22Rv1 (cell line): Measurements from ENCODE around the gene CDK5R2.

ENCODE experiments used
- H3K27ac ChIP-seq: fragments of 450-650 bp; 2 replicates; pipeline ENCODE4 v1.5.1; 2017
- ZFX ChIP-seq: fragments of 450-650 bp; IDR thresholded peaks from 2 replicates; pipeline ENCODE4 v1.6.1; 2017; ENCODE audit warnings: antibody characterized with exemption, borderline replicate concordance
- TF ChIP-seq, protein P1 (sequence below): fragments of 450-650 bp; IDR thresholded peaks from 2 replicates; pipeline ENCODE4 v1.5.1; 2017; ENCODE audit warnings: mild to moderate bottlenecking

CDK5R2 gene

DNA sequence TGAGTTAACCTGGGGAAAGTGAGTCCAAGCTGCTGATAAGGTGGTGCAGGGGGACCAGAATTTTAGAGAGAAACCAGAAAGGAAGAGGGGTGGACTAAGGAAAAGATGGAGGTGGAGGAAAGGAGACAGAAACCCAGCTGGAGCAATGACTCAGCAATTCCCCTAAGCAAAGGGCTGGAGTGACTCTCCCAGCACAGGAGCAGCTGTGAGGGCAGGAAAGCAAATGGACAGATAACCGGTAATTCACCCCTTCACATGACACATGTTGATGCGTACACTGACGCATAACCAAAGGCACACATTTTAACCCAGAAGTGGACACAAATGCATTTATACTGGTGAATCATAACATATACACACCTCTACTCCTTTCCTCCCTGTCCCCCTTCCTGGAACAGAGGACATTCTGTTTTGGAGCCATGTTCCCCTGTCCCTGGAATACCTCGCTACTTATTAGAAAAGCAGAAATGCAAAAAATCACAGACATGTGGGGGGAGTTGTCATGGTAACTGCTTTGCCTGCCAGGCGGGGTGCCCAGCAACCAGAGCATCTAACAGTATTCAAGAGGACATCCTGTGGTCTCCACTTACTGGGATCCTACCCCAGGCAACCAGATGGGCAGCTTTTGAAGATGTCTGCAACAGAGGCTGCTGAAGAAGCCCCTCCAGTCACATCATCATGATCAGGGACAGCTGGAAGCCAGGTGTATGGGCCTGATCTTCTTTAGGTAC lies 4.7 kb downstream of the CDK5R2 start:
- H3K27ac ChIP-seq, result peak overlapping the region; percentile 89
- TF ChIP-seq ZFX, result no peak
- TF ChIP-seq, protein P1, sequence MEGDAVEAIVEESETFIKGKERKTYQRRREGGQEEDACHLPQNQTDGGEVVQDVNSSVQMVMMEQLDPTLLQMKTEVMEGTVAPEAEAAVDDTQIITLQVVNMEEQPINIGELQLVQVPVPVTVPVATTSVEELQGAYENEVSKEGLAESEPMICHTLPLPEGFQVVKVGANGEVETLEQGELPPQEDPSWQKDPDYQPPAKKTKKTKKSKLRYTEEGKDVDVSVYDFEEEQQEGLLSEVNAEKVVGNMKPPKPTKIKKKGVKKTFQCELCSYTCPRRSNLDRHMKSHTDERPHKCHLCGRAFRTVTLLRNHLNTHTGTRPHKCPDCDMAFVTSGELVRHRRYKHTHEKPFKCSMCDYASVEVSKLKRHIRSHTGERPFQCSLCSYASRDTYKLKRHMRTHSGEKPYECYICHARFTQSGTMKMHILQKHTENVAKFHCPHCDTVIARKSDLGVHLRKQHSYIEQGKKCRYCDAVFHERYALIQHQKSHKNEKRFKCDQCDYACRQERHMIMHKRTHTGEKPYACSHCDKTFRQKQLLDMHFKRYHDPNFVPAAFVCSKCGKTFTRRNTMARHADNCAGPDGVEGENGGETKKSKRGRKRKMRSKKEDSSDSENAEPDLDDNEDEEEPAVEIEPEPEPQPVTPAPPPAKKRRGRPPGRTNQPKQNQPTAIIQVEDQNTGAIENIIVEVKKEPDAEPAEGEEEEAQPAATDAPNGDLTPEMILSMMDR, result no peak

DNA sequence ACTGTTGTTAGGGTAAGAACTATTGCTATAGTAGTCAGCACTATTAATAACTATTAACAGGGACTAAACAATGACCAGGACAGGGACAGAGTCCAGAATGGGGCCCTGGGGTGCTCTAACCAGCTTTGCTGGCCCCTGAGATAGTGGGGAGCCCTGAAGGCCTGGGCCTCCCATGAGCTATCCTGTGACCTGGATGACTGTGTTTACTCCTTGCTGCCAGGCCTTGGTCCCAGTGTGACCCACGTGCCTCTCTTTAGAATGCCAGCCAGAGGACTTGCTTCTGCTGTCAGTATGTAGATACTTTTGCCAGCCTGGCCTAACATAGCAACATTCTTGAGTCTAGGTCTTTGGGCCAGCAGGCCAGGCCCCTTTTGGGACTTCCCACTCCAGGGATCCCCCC lies 11.4 kb downstream of the CDK5R2 start:
- TF ChIP-seq, protein P1, result no peak
- no peak for TF ChIP-seq ZFX
- no peak overlapping the region for H3K27ac ChIP-seq

- H3K27ac ChIP-seq, result peak overlapping the region; percentile 34; the same call in 1 of the 2 replicates
- TF ChIP-seq, protein P1, result 0 out of 2 replicates have a peak, but pooled peaks have one; percentile 18
- TF ChIP-seq ZFX, result no peak
These were observed 15.8 kb downstream of the CDK5R2 start for GRCh38 chr2:218975060-218975777.

GRCh38 chr2:218979846-218980734 lies 20.6 kb downstream of the CDK5R2 start:
- H3K27ac ChIP-seq, result no peak overlapping the region
- TF ChIP-seq, protein P1, result peak; percentile 98
- no peak for TF ChIP-seq ZFX

GRCh38 chr2:218980735-218981389 lies 21.4 kb downstream of the CDK5R2 start:
- no peak overlapping the region for H3K27ac ChIP-seq
- TF ChIP-seq ZFX, result no peak
- TF ChIP-seq, protein P1, result peak; percentile 7

GRCh38 chr2:218981390-218981880 lies 22.0 kb downstream of the CDK5R2 start:
- no peak for TF ChIP-seq ZFX
- TF ChIP-seq, protein P1, result no peak
- H3K27ac ChIP-seq, result no peak overlapping the region
